Osteocyte (in vitro differentiated cells): ENCODE results near the gene BEND6. TPM values are rescaled to one million over a fixed set of nuclear protein-coding genes. Genes with fewer than 3 reads are reported as not detected.

Source experiments
- DNase-seq: peaks from one replicate; pipeline ENCODE4 v3.0.0; 2021; ENCODE audit warnings: mixed read lengths; ENCODE audit not compliant: unreplicated experiment; ENCODE audit errors: extremely low spot score
- H3K27ac Mint-ChIP-seq: one replicate; pipeline ENCODE4 v1.8.0; 2021; ENCODE audit warnings: mild to moderate bottlenecking, mixed read lengths; ENCODE audit not compliant: unreplicated experiment
- H3K27me3 Mint-ChIP-seq: one replicate; pipeline ENCODE4 v1.8.0; 2021; ENCODE audit warnings: mixed read lengths; ENCODE audit not compliant: unreplicated experiment
- H3K36me3 Mint-ChIP-seq: one replicate; pipeline ENCODE4 v1.8.0; 2021; ENCODE audit warnings: mixed read lengths; ENCODE audit not compliant: unreplicated experiment
- H3K4me1 Mint-ChIP-seq: one replicate; pipeline ENCODE4 v1.8.0; 2021; ENCODE audit warnings: mixed read lengths; ENCODE audit not compliant: unreplicated experiment
- H3K4me3 Mint-ChIP-seq: one replicate; pipeline ENCODE4 v1.8.0; 2021; ENCODE audit warnings: mild to moderate bottlenecking, moderate library complexity, mixed read lengths; ENCODE audit not compliant: unreplicated experiment
- H3K9me3 Mint-ChIP-seq: one replicate; pipeline ENCODE4 v1.8.0; 2021; ENCODE audit warnings: mixed read lengths; ENCODE audit not compliant: unreplicated experiment
- total RNA-seq: library from RNA; stranded (reverse); gene quantifications from 2 replicates; pipeline ENCODE4 v1.2.1, GENCODE V29; 2021
- TF ChIP-seq, protein P1 (sequence below): fragments of 200-600 bp; sonication (generic); IDR thresholded peaks from 2 replicates; pipeline ENCODE4 v1.5.0; 2021; ENCODE audit warnings: antibody characterized with exemption, mild to moderate bottlenecking, moderate library complexity

Gene BEND6
- total RNA-seq, 1 donor from 2014 or later, result 7.0 TPM

DNA sequence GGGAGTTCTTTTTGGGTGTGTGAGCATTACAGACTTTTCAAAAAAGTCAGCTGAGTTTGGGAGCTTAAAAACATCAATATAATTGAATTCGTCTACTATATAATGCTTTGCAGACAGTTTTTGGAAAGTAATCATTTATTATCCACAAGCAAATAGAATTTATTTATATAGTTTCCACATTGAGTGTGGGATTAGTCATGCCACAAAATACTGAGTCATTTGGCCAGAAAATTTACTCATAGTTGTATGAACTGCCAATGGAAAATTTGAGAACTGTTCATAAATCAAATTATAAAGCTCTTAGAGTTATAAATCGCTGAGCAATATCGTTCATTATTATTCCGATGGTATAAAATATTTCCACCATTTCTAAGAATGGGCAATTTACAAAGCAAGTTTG, 5.0 kb downstream of the BEND6 start:
- Mint-ChIP-seq H3K36me3 (no peaks in the 10 kb centered on the region), H3K9me3 (no peaks in the 10 kb centered on the region), H3K4me3 (no peak overlapping the region), H3K4me1 (peaks cover 39% of the 10 kb centered on the region), H3K27ac (peak overlapping the region; percentile 70), H3K27me3 (no peaks in the 10 kb centered on the region)
- TF ChIP-seq, protein P1, sequence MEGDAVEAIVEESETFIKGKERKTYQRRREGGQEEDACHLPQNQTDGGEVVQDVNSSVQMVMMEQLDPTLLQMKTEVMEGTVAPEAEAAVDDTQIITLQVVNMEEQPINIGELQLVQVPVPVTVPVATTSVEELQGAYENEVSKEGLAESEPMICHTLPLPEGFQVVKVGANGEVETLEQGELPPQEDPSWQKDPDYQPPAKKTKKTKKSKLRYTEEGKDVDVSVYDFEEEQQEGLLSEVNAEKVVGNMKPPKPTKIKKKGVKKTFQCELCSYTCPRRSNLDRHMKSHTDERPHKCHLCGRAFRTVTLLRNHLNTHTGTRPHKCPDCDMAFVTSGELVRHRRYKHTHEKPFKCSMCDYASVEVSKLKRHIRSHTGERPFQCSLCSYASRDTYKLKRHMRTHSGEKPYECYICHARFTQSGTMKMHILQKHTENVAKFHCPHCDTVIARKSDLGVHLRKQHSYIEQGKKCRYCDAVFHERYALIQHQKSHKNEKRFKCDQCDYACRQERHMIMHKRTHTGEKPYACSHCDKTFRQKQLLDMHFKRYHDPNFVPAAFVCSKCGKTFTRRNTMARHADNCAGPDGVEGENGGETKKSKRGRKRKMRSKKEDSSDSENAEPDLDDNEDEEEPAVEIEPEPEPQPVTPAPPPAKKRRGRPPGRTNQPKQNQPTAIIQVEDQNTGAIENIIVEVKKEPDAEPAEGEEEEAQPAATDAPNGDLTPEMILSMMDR, result no peak
- DNase-seq, result no peak

DNA sequence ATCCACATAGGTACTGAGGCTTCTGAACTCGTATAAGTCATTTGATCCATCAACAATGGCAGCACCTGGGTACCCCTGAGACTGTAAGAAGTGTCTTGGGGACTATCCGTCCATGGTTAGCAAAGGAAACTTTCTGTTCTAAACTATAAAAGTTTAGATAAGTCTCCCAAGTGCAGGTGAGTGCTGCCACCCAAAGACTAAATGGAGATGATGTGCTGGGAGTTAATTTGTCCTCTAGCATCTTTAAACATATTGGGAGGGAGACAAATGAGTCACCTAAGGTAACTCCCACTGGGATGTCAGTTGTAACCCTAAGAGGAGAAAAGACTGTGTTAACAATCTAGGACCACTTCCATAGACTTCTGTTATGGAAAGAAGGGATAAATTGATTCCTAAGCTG, 6.2 kb downstream of the BEND6 start:
- TF ChIP-seq, protein P1, result no peak
- H3K27ac Mint-ChIP-seq, result no peak overlapping the region
- no peaks in the 10 kb centered on the region for H3K9me3 Mint-ChIP-seq
- no peaks in the 10 kb centered on the region for H3K36me3 Mint-ChIP-seq
- no peak overlapping the region for H3K4me3 Mint-ChIP-seq
- no peak for DNase-seq
- peaks cover 30% of the 10 kb centered on the region for H3K4me1 Mint-ChIP-seq
- no peaks in the 10 kb centered on the region for H3K27me3 Mint-ChIP-seq

DNA sequence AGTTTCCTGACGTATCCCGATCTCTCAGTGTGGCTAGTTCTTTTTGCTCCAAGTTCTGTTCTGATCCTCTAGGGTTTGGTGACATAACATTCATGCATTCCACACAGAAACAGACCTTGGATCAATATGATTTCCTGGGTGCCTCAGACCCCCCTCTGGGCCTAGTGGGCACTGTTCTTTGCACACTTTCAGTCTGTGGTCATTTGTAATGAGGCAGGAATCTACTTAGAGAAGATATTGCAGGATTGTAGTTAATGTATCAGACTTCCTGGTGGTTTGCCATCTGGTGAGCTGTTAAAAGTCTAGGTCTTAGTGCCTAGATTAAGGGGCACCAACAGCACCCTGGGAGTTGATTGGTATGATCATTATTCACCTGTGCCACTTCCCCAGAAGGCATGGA, 7.5 kb downstream of the BEND6 start:
- TF ChIP-seq, protein P1, result no peak
- Mint-ChIP-seq H3K9me3 (no peaks in the 10 kb centered on the region), H3K27ac (no peak overlapping the region), H3K27me3 (no peaks in the 10 kb centered on the region), H3K4me3 (no peak overlapping the region), H3K36me3 (no peaks in the 10 kb centered on the region), H3K4me1 (peaks cover 24% of the 10 kb centered on the region)
- DNase-seq, result no peak

DNA sequence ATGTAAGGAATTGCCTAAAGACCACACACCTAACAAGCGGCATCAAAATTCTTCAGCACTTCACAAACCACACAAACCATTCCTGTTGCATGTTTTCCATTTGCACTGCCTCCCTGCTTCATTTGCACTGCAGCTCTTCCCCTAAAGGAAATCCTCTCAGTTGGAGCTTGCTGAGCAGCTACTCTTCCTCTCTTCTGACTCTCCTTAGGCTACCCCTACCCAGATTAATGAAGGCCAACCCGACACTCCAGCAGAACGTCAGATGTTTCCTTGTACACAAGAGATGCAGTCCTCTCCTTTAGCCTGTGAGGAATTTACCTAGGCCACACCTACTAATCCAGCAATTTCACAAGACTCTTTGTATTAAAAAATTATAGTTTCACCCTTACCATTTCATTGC, 8.1 kb downstream of the BEND6 start:
- H3K4me3 Mint-ChIP-seq, result no peak overlapping the region
- H3K4me1 Mint-ChIP-seq, result peaks cover 24% of the 10 kb centered on the region
- H3K27me3 Mint-ChIP-seq, result no peaks in the 10 kb centered on the region
- H3K36me3 Mint-ChIP-seq, result no peaks in the 10 kb centered on the region
- no peaks in the 10 kb centered on the region for H3K9me3 Mint-ChIP-seq
- DNase-seq, result no peak
- no peak overlapping the region for H3K27ac Mint-ChIP-seq
- TF ChIP-seq, protein P1, result no peak

DNA sequence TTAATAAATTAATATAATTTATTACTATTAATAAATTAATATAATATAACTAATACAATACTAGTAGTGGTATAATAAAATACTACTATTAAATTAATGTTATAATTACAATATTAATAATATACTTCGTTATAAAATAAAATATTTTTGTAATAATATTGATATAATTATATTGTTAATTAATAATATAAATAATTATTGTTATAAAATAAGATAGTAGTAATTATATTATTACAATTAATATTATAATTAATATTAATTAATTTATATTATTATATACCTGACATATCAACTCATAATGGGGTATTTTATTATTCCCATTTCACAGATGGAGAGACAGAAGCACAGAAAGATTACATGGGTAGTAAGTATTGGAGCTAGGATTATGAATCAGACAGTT, 8.9 kb downstream of the BEND6 start:
- DNase-seq, result no peak
- TF ChIP-seq, protein P1, result no peak
- H3K27me3 Mint-ChIP-seq, result no peaks in the 10 kb centered on the region
- no peaks in the 10 kb centered on the region for H3K9me3 Mint-ChIP-seq
- H3K27ac Mint-ChIP-seq, result no peak overlapping the region
- H3K36me3 Mint-ChIP-seq, result no peaks in the 10 kb centered on the region
- peaks cover 17% of the 10 kb centered on the region for H3K4me1 Mint-ChIP-seq
- H3K4me3 Mint-ChIP-seq, result no peak overlapping the region
